OCI-M1 (cell line): ENCODE results near the gene CNTNAP2.
"Not testable (repeated sequence)": the region's sequence is repeated elsewhere in the genome, so short reads cannot be mapped to it uniquely, and the experiment has no call there.

Experiments used
- DNase-seq: peaks from one replicate; lab custom pipeline; 2025; lab: John Stamatoyannopoulos, UW

The CNTNAP2 gene

GRCh38 chr7:148031811-148032210, 1915.2 kb downstream of the CNTNAP2 start:
- DNase-seq: no peak

- no peak for DNase-seq
These were observed 1919.3 kb downstream of the CNTNAP2 start for GRCh38 chr7:148035950-148036349.

GRCh38 chr7:148037044-148037443, 1920.4 kb downstream of the CNTNAP2 start:
- DNase-seq: peak; percentile 85

- no peak for DNase-seq
These were observed 1924.6 kb downstream of the CNTNAP2 start for GRCh38 chr7:148041156-148041555.

- DNase-seq: no peak
These were observed 1926.5 kb downstream of the CNTNAP2 start for GRCh38 chr7:148042935-148043631.

- no peak for DNase-seq
These were observed 1927.6 kb downstream of the CNTNAP2 start for GRCh38 chr7:148044173-148044572.

- no peak for DNase-seq
These were observed 1928.9 kb downstream of the CNTNAP2 start for GRCh38 chr7:148045521-148045920.

- no peak for DNase-seq
These were observed 1932.5 kb downstream of the CNTNAP2 start for GRCh38 chr7:148049068-148049467.

- DNase-seq: no peak
These were observed 1934.0 kb downstream of the CNTNAP2 start for GRCh38 chr7:148050492-148051158.

- DNase-seq: no peak
These were observed 1939.8 kb downstream of the CNTNAP2 start for GRCh38 chr7:148056406-148056805.

- no peak for DNase-seq
These were observed 1941.5 kb downstream of the CNTNAP2 start for GRCh38 chr7:148058092-148058491.

GRCh38 chr7:148058753-148059152, 1942.2 kb downstream of the CNTNAP2 start:
- no peak for DNase-seq

- peak; percentile 13 for DNase-seq
These were observed 1944.1 kb downstream of the CNTNAP2 start for GRCh38 chr7:148060724-148061123.

- DNase-seq: not testable (repeated sequence)
These were observed 1961.5 kb downstream of the CNTNAP2 start for GRCh38 chr7:148078111-148078510.

GRCh38 chr7:148079206-148080080, 1962.8 kb downstream of the CNTNAP2 start:
- DNase-seq: no peak

- no peak for DNase-seq
These were observed 1966.8 kb downstream of the CNTNAP2 start for GRCh38 chr7:148083448-148083847.

- peak; percentile 77 for DNase-seq
These were observed 1967.5 kb downstream of the CNTNAP2 start for GRCh38 chr7:148084138-148084537.

- no peak for DNase-seq
These were observed 1975.3 kb downstream of the CNTNAP2 start for GRCh38 chr7:148091882-148092281.

- no peak for DNase-seq
These were observed 1977.0 kb downstream of the CNTNAP2 start for GRCh38 chr7:148093375-148094166.

GRCh38 chr7:148095066-148095465, 1978.5 kb downstream of the CNTNAP2 start:
- no peak for DNase-seq

GRCh38 chr7:148104136-148104716, 1987.6 kb downstream of the CNTNAP2 start:
- no peak for DNase-seq
